GM19452 (cell line): ENCODE data around the gene TMC8.
"Not testable (repeated sequence)": the region's sequence is repeated elsewhere in the genome, so short reads cannot be mapped to it uniquely, and the experiment has no call there.

Experiments used
- ATAC-seq: cut with Tn5 transposase; IDR thresholded peaks from one replicate; pipeline ENCODE4 v1.9.1; 2021; ENCODE audit not compliant: unreplicated experiment

TMC8 gene

GRCh38 chr17:78130437-78131101 lies at the start of gene TMC8:
TSS of gene TMC8 (plus strand) at chr17:78130771. CDS start at chr17:78131589, 818 bp downstream.
- ATAC-seq = no peak

GRCh38 chr17:78081551-78081950 lies 49.0 kb upstream of the TMC8 start:
- no peak for ATAC-seq

- not testable (repeated sequence) for ATAC-seq
These were observed 48.2 kb upstream of the TMC8 start for GRCh38 chr17:78082355-78082872.

DNA sequence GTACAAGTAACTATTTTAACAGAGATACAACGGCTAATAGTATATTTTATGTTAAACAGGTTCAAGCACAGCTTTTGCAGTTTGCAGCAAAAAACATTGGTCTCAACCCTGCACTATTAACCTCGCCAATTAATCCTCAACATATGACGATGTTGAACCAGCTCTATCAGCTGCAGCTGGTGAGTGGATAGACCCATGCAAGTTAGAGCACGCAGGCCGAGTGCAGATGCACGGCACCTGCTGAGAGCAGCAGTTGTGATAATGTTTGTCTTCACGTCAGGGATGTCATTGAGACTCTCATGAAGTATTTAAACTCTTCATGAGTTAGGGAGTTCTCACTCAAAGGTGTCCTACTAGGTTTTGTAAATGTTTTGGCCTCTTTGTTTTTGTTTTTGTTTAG lies 47.6 kb upstream of the TMC8 start:
- ATAC-seq = no peak

- no peak for ATAC-seq
These were observed 43.8 kb upstream of the TMC8 start for GRCh38 chr17:78086740-78087139.

DNA sequence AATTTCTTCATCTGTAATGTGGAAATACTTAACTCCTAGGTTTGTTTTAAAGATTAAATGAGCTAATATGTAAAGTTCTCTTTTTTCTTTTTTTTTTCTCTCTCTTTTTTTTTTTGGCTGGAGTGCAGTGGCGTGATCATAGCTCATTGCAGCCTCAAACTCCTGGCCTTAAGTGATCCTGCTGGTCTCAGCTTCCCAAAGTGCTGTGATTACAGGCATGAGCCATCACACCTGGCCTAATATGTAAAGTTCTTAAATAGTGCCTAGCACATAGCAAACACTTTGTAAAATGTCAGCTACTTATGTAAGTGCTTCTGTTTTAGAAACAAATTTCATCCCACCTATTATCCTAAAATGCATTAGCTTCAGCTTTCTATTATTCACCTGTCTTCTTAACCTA lies 42.0 kb upstream of the TMC8 start:
- no peak for ATAC-seq

DNA sequence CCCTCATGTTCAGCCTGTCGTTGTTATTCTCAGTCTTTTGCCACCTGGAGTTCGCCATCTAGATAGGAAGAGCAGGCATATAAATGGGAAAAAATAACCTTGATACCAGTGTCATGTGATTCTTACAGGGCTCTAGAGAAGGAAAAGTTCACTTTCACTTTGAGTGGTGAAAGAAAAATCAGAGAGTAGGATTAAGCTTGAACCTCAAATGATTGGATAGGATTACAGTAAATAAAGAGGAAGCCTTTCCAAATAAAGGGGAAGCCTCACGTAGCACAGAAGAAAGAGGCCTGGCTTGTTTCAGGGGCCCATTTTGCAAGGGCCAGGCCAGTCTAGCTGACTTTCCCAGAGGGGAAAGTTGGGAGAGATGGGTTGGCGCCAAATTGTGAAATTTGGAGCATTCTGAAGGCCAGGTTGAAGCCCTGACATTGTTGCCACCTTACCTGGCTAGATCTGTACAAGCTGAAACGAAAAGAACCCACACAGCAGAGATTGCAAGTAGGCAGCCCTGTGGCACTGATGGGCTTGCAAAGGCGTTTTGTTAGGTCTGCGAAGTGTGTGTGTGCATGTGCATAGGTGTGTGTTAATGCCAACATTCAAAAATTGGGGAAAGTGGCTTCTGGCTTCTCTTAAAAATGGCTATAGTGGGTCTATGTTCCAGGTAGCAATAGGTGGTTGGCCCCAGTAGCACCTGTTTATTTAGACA lies 40.8 kb upstream of the TMC8 start:
- ATAC-seq = no peak

DNA sequence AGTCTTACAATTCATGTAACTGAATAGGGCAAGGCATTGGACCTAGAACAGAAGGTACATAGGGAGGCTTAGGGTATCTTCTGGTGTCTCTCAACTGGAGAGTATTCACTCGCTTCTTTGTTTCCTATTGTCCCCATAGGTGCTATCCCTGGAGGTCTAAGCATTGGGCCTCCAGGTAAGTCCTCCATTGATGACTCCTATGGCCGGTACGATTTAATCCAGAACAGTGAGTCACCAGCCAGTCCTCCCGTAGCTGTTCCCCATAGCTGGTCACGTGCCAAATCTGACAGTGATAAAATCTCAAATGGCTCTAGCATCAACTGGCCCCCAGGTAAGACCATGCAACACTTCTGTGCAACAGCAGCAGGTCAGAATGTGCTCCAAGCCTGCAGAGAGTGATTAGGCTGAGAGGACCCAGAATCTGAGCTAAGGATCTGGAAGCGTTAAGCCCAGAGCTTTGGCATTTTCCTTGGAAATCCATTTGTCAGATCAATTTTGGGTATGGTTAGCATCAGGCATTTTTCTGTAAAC lies 37.7 kb upstream of the TMC8 start:
- no peak for ATAC-seq

- no peak for ATAC-seq
These were observed 35.5 kb upstream of the TMC8 start for GRCh38 chr17:78095035-78095434.

- no peak for ATAC-seq
These were observed 34.5 kb upstream of the TMC8 start for GRCh38 chr17:78096093-78096492.

GRCh38 chr17:78101112-78101511 lies 29.5 kb upstream of the TMC8 start:
- ATAC-seq = no peak

GRCh38 chr17:78101542-78101941 lies 29.0 kb upstream of the TMC8 start:
- no peak for ATAC-seq

GRCh38 chr17:78103311-78103710 lies 27.3 kb upstream of the TMC8 start:
- no peak for ATAC-seq

- ATAC-seq = no peak
These were observed 26.0 kb upstream of the TMC8 start for GRCh38 chr17:78104540-78104941.

DNA sequence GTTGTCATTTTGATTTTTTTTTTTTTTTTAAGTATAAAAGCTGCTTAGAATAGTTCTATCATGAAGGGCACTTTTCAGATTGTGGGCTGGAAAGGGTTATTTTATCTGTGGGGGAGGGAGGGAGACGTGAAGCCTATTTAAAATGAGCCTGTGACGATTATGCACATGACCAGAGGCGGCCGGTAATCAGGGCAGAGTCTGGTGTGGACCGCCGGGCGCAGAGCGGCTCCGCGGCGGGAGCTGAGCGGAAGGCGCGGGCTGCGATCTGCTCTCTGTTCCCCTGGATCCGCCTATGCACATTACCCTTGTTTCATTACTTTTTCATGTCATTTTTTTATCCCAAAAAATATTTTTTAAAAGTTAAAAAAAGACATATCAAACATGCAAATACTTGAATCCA lies 25.5 kb upstream of the TMC8 start:
- ATAC-seq = no peak

GRCh38 chr17:78105551-78105950 lies 25.0 kb upstream of the TMC8 start:
- no peak for ATAC-seq

GRCh38 chr17:78106211-78106610 lies 24.4 kb upstream of the TMC8 start:
- ATAC-seq = no peak

DNA sequence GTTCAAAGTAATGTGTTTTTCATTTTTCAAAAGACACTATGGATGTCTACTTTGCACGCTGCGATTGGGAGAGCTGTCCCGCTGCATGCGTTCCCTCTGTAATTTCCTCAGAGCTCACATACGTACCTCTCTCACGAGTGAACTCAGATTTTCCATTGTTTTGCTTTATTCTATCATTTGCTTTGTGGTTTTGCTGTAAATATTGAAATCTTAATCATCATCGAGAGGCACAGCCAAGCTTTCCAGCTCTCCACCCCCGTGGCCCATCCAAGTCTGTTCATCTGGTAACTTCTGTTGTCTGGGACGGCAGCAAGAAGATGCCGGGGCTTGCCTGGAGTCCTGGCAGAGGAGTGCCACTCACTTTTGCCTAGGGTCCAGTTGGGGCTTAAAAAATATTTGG lies 23.1 kb upstream of the TMC8 start:
- ATAC-seq = no peak

DNA sequence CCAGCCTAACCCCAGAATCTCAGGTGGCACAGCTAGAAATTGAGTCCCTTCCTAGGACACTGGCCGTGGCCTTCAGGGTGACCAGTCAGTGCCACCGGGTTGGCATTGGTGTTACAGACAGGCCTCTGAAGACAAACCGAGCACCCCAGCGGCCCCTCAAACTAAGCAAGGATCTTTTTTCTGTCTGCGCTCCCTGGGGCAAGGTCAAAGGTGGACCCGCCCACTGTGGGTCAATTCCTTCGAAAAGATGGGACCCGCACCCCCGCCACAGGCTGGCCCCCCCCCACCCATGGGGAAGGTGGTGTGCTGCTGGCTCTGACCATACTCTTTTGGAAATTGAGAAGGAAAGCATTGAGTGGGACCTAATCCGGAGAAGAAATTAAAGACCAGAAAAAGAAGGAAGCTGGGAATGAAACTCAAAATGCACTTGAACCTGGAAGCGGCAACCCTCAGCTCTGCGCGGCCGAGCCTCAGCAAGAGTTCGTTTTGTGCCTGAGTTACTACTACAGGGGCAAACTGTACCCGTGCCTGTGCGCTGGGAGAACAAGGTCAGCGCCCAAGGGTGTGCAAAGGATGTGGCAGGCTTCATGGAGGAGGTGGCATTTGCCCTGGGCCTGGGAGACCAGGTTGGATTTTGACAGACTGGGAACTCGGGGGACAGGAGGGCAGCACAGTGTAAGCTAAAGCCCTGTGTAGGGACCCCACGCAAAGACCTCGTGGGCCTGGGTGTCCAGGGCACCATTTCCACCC lies 22.4 kb upstream of the TMC8 start:
- ATAC-seq = no peak

- no peak for ATAC-seq
These were observed 21.7 kb upstream of the TMC8 start for GRCh38 chr17:78108726-78109488.

GRCh38 chr17:78109489-78109761 lies 21.1 kb upstream of the TMC8 start:
- no peak for ATAC-seq
